Loucy (cell line): ENCODE results near the gene ZBTB18.

Experiments used
- CTCF ChIP-seq: fragments of 200-600 bp; sonication (generic); conservative IDR thresholded peaks from 2 replicates; pipeline ENCODE4 v1.5.1; 2014; ENCODE audit warnings: mild to moderate bottlenecking, antibody characterized with exemption, low read length
- EZH2phosphoT487 ChIP-seq: fragments of 200-600 bp; IDR thresholded peaks from 2 replicates; pipeline ENCODE4 v1.6.1; 2018; ENCODE audit warnings: antibody characterized with exemption, mild to moderate bottlenecking, moderate library complexity, borderline replicate concordance

- TF ChIP-seq CTCF (no peak), EZH2phosphoT487 (no peak)
Measured at GRCh38 chr1:244006961-244007360, 44.1 kb upstream of the ZBTB18 start.
